Nephron progenitor cell (in vitro differentiated cells): Measurements from ENCODE around the gene SRRT.

Experiments used
- DNase-seq: peaks from one replicate; pipeline ENCODE4 v3.0.0; 2021
- H3K27ac Mint-ChIP-seq: 2 replicates; pipeline ENCODE4 v1.8.0; 2021; ENCODE audit warnings: mild to moderate bottlenecking, moderate library complexity, mixed read lengths
- H3K27me3 Mint-ChIP-seq: 2 replicates; pipeline ENCODE4 v1.8.0; 2021; ENCODE audit warnings: mild to moderate bottlenecking, low read depth, mixed read lengths; ENCODE audit not compliant: poor library complexity
- H3K36me3 Mint-ChIP-seq: 2 replicates; pipeline ENCODE4 v1.8.0; 2021; ENCODE audit warnings: low read depth, mixed read lengths
- H3K4me1 Mint-ChIP-seq: 2 replicates; pipeline ENCODE4 v1.8.0; 2021; ENCODE audit warnings: mixed read lengths
- H3K4me3 Mint-ChIP-seq: 2 replicates; pipeline ENCODE4 v1.8.0; 2021; ENCODE audit warnings: mild to moderate bottlenecking, moderate library complexity, mixed read lengths
- H3K9me3 Mint-ChIP-seq: 2 replicates; pipeline ENCODE4 v1.8.0; 2021; ENCODE audit warnings: mild to moderate bottlenecking, moderate library complexity, mixed read lengths
- CTCF ChIP-seq: fragments of 200-600 bp; sonication (generic); IDR thresholded peaks from 2 replicates; pipeline ENCODE4 v1.5.0; 2021; ENCODE audit warnings: antibody characterized with exemption

Gene SRRT

GRCh38 chr7:100866729-100867039, 8.2 kb upstream of the SRRT start:
- Mint-ChIP-seq H3K4me1 (peaks cover 21% of the 10 kb centered on the region), H3K27me3 (no peaks in the 10 kb centered on the region), H3K4me3 (peak overlapping the region; percentile 98), H3K36me3 (peaks cover 19% of the 10 kb centered on the region), H3K27ac (no peak overlapping the region), H3K9me3 (no peaks in the 10 kb centered on the region)
- TF ChIP-seq CTCF = no peak
- DNase-seq = no peak

- peaks cover 19% of the 10 kb centered on the region for H3K36me3 Mint-ChIP-seq
- peak within 1 kb of the TSS; percentile 98 for H3K4me3 Mint-ChIP-seq
- peak; percentile 88 for DNase-seq
- peak within 1 kb of the TSS; percentile 98 for H3K27ac Mint-ChIP-seq
- peaks cover 21% of the 10 kb centered on the region for H3K4me1 Mint-ChIP-seq
- no peak for TF ChIP-seq CTCF
- H3K9me3 Mint-ChIP-seq = no peaks in the 10 kb centered on the region
- no peaks in the 10 kb centered on the region for H3K27me3 Mint-ChIP-seq
Observed at GRCh38 chr7:100867040-100867775, 7.7 kb upstream of the SRRT start, which contains the start of gene TRIP6. Gene TRIP6, plus strand, starts transcription at chr7:100867387. Its CDS starts 111 bp downstream, at chr7:100867498.

- Mint-ChIP-seq H3K27ac (peak overlapping the region; percentile 42), H3K9me3 (no peaks in the 10 kb centered on the region), H3K27me3 (no peaks in the 10 kb centered on the region), H3K36me3 (peaks cover 18% of the 10 kb centered on the region), H3K4me3 (peak overlapping the region; percentile 98), H3K4me1 (peaks cover 21% of the 10 kb centered on the region)
- no peak for DNase-seq
- no peak for TF ChIP-seq CTCF
Observed at GRCh38 chr7:100867776-100868485, 7.0 kb upstream of the SRRT start.

GRCh38 chr7:100873599-100874299, 1.2 kb upstream of the SRRT start:
- no peak for DNase-seq
- Mint-ChIP-seq H3K4me1 (peaks cover 45% of the 10 kb centered on the region), H3K9me3 (no peaks in the 10 kb centered on the region)

GRCh38 chr7:100874300-100874576, 665 bp upstream of the SRRT start:
- no peak for TF ChIP-seq CTCF
- H3K9me3 Mint-ChIP-seq = no peaks in the 10 kb centered on the region
- H3K27ac Mint-ChIP-seq = peak overlapping the region; percentile 100
- DNase-seq = no peak
- peak overlapping the region; percentile 99 for H3K4me3 Mint-ChIP-seq
- H3K4me1 Mint-ChIP-seq = peaks cover 50% of the 10 kb centered on the region
- peaks cover 3% of the 10 kb centered on the region for H3K27me3 Mint-ChIP-seq
- peaks cover 72% of the 10 kb centered on the region for H3K36me3 Mint-ChIP-seq

More at GRCh38 chr7:100873599-100874299, 1.2 kb upstream of the SRRT start:
- Mint-ChIP-seq H3K4me3 (peak overlapping the region; percentile 99), H3K36me3 (peaks cover 67% of the 10 kb centered on the region), H3K27ac (peak overlapping the region; percentile 100), H3K27me3 (peaks cover 3% of the 10 kb centered on the region)
- TF ChIP-seq CTCF = no peak
